ENCODE results near the gene FOLR1.
A peak's percentile ranks its signal among the peaks of the same experiment; 100 is the strongest.
"Not testable (repeated sequence)": the region's sequence is repeated elsewhere in the genome, so short reads cannot be mapped to it uniquely, and the experiment has no call there.

Gene FOLR1

GRCh38 chr11:72191961-72192381, at the start of gene FOLR1:
TSS of gene FOLR1 (plus strand) at chr11:72192140. CDS start at chr11:72192174, 34 bp downstream.
- Mint-ChIP-seq H3K27ac (peak within 1 kb of the TSS; percentile 63 to 78 (median 71)), H3K27me3 (ENCODE audit: low read depth) (peaks cover 3% of the 10 kb centered on the region), H3K4me1 (peaks cover 36% of the 10 kb centered on the region), H3K4me3 (peak within 1 kb of the TSS in 2 of 3 experiments; percentile 18 to 36), H3K9me3 (no peaks in the 10 kb centered on the region), H3K36me3 (ENCODE audit: low read depth) (no peaks in the 10 kb centered on the region)
- no peak for TF ChIP-seq CTCF (IDR thresholded peaks at IDR 0.05; ENCODE audit: unreplicated experiment in 3 of 3)

GRCh38 chr11:72142543-72142942, 49.4 kb upstream of the FOLR1 start:
- not testable (repeated sequence) for H3K27ac Mint-ChIP-seq; H3K4me1 Mint-ChIP-seq; H3K4me3 Mint-ChIP-seq; H3K9me3 Mint-ChIP-seq; H3K36me3 Mint-ChIP-seq (ENCODE audit: low read depth)
- H3K27me3 Mint-ChIP-seq (ENCODE audit: low read depth) = peaks cover 15% of the 10 kb centered on the region

DNA sequence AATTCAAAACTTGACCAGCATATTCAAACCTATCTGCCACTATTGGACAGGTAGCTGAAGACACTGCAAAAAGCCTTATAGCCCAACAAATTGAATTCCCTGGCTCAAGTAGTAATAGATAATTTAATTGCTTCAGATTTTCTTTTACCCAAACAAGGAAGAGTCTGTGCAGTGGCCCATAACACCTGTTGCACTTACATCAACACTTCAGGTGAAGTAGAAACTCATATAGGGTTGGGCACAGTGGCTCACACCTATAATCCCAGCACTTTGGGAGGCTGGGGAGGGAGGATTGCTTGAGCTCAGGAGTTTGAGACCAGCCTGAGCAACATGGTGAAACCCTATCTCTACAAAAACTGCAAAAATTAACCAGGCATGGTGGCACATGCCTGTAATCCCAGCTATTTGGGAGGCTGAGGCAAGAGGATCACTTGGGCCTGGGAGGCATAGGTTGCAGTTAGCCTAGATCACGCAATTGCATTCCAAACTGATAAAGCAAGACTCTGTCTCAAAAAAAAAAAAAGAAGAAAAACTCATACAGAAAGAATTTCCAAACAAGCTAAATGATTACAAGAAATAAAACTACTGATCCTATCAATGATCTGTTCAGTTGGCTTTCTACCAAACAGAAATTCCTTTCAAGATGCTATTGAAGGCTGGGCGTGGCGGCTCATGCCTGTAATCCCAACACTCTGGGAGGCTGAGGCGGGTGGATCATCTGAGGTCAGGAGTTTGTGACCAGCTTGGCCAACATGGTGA, 47.0 kb upstream of the FOLR1 start:
- Mint-ChIP-seq H3K27me3 (ENCODE audit: low read depth) (peaks cover 15% of the 10 kb centered on the region), H3K4me1 (no peaks in the 10 kb centered on the region), H3K4me3 (no peak overlapping the region), H3K9me3 (no peaks in the 10 kb centered on the region), H3K27ac (no peak overlapping the region), H3K36me3 (ENCODE audit: low read depth) (no peaks in the 10 kb centered on the region)
- no peak for TF ChIP-seq CTCF (IDR thresholded peaks at IDR 0.05; ENCODE audit: unreplicated experiment in 3 of 3)

- H3K4me1 Mint-ChIP-seq = no peaks in the 10 kb centered on the region
- H3K4me3 Mint-ChIP-seq = no peak overlapping the region
- H3K36me3 Mint-ChIP-seq (ENCODE audit: low read depth) = no peaks in the 10 kb centered on the region
- H3K27ac Mint-ChIP-seq = no peak overlapping the region
- peaks cover 11% of the 10 kb centered on the region for H3K27me3 Mint-ChIP-seq (ENCODE audit: low read depth)
- no peak for TF ChIP-seq CTCF (IDR thresholded peaks at IDR 0.05; ENCODE audit: unreplicated experiment in 3 of 3)
- H3K9me3 Mint-ChIP-seq = no peaks in the 10 kb centered on the region
These were observed 45.3 kb upstream of the FOLR1 start for GRCh38 chr11:72146625-72147024.

- no peak overlapping the region for H3K27ac Mint-ChIP-seq
- no peak for TF ChIP-seq CTCF (IDR thresholded peaks at IDR 0.05; ENCODE audit: unreplicated experiment in 3 of 3)
These were observed 41.1 kb upstream of the FOLR1 start for GRCh38 chr11:72150882-72151281.

GRCh38 chr11:72153874-72154273, 38.1 kb upstream of the FOLR1 start:
- H3K4me1 Mint-ChIP-seq; H3K36me3 Mint-ChIP-seq (ENCODE audit: low read depth); H3K9me3 Mint-ChIP-seq; H3K27me3 Mint-ChIP-seq (ENCODE audit: low read depth); H3K27ac Mint-ChIP-seq; H3K4me3 Mint-ChIP-seq: not testable (repeated sequence)

More at GRCh38 chr11:72150882-72151281, 41.1 kb upstream of the FOLR1 start:
- Mint-ChIP-seq H3K27me3 (ENCODE audit: low read depth) (no peaks in the 10 kb centered on the region), H3K36me3 (ENCODE audit: low read depth) (no peaks in the 10 kb centered on the region), H3K9me3 (no peaks in the 10 kb centered on the region), H3K4me1 (no peaks in the 10 kb centered on the region), H3K4me3 (no peak overlapping the region)

DNA sequence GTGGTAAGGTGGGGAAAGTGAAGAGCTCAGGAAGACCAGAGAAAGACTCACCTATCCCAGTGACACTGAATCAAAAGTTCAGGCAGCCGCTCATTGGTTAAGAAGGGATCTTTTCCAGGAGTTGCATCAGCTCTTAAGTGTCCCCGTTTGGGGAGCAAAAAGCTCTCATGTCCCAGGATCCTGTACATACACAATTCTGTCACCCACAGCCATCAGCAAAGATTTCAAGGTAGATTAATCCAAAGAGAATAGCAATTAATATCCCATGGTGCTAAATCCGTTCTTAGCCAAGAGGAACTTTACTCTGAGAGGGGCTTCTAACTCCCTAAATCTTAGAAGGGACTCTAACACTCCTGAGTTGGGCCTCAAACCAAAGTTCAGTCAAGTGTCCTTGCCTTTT, 37.1 kb upstream of the FOLR1 start:
- H3K27ac Mint-ChIP-seq = no peak overlapping the region
- no peaks in the 10 kb centered on the region for H3K36me3 Mint-ChIP-seq (ENCODE audit: low read depth)
- no peaks in the 10 kb centered on the region for H3K4me1 Mint-ChIP-seq
- peaks cover 3% of the 10 kb centered on the region for H3K27me3 Mint-ChIP-seq (ENCODE audit: low read depth)
- H3K4me3 Mint-ChIP-seq = no peak overlapping the region
- no peak for TF ChIP-seq CTCF (IDR thresholded peaks at IDR 0.05; ENCODE audit: unreplicated experiment in 3 of 3)
- H3K9me3 Mint-ChIP-seq = no peaks in the 10 kb centered on the region
